Skeletal muscle cell (primary cell): ENCODE measurements around the gene PCDH9.

Experiments
- DNase-seq: peaks from one replicate; pipeline ENCODE4 v3.0.0-alpha.2; 2010; ENCODE audit warnings: low read depth
- H3K4me3 ChIP-seq: 2 replicates; pipeline ENCODE4 v1.5.1; 2011; ENCODE audit warnings: low read depth, mild to moderate bottlenecking, control low read depth, low read length, moderate library complexity

PCDH9 gene

DNA sequence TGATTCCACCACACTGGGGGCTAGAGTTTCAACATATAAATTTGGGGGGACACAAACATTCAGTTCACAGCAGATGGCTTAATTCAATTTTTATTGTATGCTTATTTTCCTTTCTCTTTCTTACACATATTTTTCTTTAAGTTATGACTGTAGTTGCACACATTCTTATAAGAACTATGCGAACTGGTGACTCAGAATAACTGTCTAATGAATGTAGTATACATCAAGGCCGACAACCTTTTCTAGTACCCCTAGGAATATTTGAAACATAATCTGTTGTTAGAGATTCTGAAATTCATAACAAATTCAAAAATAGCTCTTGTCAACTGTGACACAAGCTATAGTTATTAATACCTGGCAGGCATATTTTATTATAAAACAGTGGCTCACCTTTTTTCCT, 695.6 kb downstream of the PCDH9 start:
- H3K4me3 ChIP-seq: no peak overlapping the region

DNA sequence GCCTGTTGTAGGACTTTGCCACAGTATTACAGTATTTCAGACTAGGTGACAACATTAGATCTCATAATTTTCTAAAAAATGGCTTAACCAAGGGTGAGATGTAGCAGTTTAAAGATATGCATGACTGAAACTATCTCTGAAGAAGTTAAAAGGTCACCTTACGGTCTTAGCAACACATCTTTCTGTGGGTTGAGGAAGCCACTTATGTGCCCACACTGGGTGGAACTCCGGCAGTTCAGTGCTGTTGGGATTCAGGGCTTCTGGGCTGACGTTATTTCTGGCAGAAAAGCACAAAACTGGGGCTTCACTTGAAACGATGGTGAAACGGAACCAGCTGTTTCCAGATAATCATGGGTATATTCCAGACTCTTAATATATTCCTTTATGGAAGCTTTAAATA, 697.3 kb downstream of the PCDH9 start:
- H3K4me3 ChIP-seq: no peak overlapping the region
- DNase-seq: no peak

More for the DNA sequence above, 695.6 kb downstream of the PCDH9 start:
- DNase-seq: no peak

DNA sequence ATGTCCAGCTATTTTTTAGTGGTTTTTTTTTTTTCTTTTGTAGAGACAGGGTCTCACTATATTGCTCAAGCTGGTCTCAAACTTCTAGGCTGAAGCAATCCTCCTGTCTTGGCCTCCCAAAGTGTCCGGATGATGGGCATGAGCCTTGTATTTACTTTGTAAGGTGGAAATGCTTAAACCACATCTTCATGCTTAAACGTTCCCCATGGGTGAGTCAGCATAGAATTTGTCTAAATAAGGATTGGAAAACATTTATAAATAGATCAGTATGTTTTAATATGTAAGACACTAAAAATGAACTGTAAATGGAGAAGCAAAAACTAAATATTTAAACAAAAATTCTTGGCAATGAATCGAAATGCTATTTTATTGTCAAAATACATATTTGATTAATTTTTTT, 698.0 kb downstream of the PCDH9 start:
- no peak for DNase-seq
- H3K4me3 ChIP-seq: no peak overlapping the region

DNA sequence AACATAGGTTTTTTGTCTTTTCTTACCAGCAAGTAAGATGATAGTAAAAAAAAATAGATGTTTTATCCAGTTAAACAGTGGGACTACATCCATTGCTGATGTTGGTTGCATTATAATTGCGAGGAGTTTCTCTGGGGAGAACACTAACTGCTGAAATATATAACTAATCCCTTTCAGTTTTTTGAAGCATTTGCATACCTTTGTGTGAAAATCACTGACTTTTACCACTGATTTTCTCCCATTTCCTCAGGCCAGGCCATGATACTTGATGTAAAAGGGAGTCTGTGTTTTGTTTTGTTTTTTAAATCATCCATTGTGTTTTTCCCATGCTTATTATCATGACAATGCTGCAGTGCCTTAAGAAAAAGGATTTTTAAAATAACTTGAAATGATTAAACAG, 699.5 kb downstream of the PCDH9 start:
- DNase-seq: no peak
- no peak overlapping the region for H3K4me3 ChIP-seq

DNA sequence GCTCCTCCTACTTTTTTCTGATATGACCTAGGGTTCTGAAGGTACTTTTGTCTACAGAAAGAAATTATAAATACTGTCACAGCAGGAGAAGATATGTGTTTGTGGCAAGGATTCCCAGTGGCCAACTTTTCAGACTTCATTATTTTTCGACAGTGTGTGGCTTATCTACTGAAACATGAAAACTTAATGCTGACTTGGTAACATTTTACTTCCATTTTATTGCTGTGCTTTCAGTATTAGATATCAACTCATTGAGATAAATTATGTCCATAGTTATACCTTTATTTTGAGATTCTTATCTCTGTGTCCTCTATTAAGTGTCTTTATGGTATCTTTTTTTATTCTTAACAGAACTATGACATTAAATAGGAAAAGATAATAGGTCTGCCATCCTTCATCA, 700.0 kb downstream of the PCDH9 start:
- no peak for DNase-seq
- H3K4me3 ChIP-seq: no peak overlapping the region

DNA sequence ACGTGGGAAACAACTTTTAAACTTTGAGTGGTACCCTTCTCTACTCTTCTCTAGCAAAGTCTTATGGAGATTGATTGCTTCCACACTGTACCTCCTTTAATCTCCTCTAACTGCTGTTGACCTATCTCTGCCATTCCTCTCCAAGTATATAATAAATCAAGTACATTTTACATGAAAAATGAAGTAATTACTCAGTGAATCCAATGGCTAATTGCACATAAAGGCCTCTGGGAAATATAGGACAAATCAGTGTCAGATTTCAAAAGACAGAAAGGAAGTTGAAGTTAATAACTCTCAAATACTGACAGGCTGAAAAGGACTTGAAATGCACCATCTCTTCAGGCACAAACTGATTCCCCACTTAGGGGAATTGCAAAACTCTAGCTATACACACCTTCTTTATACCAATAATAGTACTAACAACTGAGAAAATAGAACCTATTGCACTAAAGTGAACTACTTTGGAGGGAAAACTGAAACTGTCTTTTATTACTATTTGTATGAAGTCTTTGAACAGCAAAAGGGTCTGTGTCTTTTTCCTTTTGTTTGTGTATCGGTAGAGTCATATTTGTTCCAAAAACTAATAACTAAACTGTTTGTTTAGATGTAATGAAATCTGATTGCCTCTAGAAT, 701.1 kb downstream of the PCDH9 start:
- DNase-seq: no peak
- no peak overlapping the region for H3K4me3 ChIP-seq

DNA sequence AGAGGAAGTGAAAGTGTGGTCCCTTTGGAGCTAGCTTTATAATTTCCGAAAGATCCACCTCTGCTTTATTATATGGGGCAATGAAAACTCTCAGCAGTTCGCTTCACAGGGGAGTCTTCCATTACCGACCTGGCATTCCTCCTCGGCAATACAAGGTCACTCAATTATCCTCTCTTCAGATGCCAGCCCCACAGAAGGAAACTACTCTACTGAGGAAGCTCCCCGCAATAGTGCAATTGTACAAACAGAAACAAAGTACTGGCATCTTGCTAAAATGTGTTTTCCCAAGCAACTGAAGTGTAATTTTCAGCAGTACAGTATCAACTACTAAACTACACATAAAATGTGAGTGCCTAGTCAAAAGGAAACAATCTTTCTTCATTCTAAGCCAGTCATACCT, 702.0 kb downstream of the PCDH9 start:
- no peak for DNase-seq
- no peak overlapping the region for H3K4me3 ChIP-seq

DNA sequence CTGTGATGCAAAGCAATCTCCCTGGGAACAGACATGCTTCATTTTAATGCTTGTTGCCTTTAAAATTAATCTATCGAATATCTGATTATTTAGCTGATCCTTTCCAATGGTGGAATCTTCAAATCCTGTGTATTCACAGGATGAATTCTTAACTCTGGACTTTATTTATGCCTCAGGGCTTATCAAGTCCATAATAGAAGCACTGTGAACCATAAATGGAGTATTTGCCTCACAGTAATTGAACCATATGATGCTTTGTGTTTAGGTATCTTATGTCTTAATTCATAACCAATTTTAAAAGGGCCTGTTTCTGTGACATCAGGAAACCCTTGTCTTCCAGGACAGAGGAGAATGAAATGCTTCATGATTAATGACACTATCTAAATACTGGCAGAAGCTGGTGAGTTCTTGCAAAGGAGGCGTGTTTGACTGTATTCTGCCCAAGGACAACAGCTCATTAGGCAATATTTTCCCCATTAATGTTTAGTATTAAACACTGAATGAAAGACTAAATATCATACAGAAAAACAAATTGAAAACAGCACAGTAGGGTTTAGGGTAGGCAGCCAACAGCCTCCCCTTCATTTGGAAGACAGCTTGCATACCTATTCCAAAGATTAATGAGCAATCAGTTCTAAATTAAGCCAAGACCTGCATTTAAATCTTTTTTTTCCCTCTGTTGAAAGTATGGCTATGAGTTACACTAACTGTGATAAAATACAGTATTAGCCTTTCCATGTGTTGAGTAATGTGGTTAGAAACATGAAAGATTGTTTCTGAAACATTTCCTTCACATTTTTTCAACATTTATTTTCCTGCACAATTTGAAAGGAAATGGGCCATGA, 709.4 kb downstream of the PCDH9 start:
- H3K4me3 ChIP-seq: no peak overlapping the region
- DNase-seq: no peak

DNA sequence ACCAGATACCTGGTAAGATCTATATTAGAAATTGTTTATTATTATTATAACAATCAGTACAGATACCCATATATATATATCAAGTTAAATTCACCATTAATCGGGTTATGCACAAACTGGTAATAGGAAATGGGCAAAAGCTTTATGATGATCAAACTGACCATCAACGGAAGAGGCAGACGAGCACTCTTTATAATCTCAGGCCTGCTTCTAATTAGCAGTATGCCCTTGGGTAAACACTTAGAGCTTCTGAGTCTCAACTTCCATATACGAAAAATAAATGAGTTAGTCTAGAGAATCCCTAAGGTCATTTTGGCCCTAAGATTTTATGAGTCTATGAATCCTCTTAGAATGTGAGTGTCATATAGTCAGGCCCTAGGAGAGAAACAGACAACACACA, 710.9 kb downstream of the PCDH9 start:
- H3K4me3 ChIP-seq: no peak overlapping the region
- no peak for DNase-seq

DNA sequence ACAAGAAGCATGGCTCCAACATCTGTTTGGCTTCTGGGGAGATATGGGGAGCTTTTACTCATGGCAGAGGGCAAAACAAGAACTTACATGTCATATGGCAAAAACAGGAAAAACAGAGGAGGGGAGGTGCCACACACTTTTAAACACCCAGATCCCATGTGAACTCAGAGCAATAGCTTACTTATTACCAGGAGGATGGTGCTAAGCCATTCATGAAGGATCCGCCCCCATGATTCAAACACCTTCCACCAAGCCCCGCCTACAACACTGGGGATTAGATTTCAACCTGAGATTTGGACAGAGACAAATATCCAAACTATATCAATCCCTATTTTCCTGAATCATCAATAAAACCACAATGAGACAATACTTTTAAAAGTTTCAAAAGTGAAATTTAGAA, 712.1 kb downstream of the PCDH9 start:
- no peak for DNase-seq
- no peak overlapping the region for H3K4me3 ChIP-seq

DNA sequence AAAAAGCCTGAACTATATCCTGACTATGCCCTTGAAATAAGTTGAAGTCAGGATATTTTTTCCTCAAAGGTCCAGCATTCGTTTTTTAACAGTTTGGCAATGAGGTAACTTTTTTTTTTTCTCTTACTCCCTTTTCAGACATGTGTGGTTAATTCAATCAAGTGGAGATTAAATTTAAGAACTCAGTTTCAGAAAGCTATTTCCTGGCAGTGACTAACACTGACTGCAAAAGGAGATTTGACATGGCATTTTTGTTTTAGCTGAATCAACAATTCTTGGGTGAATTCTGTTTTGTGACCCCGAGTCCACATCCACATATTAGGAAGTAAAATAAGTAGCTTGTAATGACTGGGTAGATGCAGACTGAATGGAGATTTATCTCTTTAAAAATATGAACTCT, 716.4 kb downstream of the PCDH9 start:
- no peak for DNase-seq
- H3K4me3 ChIP-seq: no peak overlapping the region

DNA sequence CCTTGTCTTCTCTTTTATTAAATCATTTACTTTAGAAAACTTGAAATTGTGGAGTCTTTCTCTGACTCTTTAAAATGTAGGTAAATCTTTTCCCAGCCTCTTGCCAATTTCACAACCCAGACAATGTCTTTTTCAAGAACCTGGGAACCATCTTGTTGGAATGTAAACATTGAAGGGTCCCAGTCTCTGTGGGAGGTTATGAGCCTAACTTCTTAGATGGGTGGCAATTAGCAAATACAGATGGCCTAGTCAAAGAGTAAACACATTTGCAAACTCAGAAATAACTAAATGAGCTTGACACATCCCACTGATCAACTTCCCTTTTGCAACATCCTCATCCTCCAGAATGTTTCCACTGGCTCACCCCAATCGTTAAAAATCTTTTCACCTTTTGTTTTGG, 721.0 kb downstream of the PCDH9 start:
- no peak overlapping the region for H3K4me3 ChIP-seq
- DNase-seq: no peak

DNA sequence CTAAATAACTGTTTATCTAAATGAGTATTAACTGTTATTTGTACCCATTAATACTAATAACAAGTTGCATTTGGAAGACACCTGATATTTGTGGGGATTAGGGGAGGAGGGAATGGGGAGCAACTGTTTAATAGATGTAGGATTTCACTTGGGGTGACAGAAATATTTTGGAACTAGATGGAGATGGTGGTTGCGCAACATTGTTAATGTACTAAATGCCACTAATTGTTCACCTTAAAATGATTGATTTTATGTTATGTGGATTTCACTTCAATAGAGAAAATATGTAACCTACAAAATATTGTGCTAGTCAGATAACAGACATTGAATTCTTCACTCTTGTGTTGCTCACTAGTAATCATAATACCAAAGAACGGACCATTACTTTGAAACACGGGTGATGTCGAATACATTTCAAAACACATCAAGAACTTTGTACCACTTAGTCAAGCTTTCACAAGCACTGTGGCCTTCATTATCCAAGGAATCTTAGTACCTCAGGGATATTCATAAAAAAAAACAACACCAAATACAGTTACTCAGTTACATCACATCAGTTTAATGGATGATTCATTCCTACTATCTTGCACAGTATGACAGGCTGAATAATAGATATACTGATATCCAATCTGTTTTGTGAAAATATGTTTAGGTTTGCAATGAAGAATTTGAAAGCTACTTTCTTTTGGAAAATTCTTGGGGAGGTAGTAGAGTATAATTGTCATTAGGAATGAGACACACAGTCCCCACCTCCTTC, 721.8 kb downstream of the PCDH9 start:
- no peak overlapping the region for H3K4me3 ChIP-seq
- DNase-seq: no peak

DNA sequence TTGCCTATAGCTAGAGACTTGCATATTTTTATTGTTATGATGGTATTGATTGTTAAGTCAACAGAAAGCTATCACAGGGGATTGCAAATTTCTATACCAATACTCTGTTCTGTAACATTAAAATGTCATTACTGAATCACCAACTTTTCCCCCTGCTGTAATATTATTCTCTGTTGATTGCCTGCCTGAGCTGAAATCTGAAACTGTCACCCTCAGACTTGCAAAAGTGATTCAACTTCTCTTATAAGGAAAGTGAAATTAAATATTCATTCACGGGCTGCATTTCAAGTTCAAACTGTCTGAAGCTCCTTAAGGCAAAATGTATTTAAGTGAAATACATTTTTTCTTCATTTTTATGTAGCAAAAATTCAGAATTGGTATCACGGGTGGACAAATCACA, 723.2 kb downstream of the PCDH9 start:
- H3K4me3 ChIP-seq: no peak overlapping the region
- DNase-seq: no peak

DNA sequence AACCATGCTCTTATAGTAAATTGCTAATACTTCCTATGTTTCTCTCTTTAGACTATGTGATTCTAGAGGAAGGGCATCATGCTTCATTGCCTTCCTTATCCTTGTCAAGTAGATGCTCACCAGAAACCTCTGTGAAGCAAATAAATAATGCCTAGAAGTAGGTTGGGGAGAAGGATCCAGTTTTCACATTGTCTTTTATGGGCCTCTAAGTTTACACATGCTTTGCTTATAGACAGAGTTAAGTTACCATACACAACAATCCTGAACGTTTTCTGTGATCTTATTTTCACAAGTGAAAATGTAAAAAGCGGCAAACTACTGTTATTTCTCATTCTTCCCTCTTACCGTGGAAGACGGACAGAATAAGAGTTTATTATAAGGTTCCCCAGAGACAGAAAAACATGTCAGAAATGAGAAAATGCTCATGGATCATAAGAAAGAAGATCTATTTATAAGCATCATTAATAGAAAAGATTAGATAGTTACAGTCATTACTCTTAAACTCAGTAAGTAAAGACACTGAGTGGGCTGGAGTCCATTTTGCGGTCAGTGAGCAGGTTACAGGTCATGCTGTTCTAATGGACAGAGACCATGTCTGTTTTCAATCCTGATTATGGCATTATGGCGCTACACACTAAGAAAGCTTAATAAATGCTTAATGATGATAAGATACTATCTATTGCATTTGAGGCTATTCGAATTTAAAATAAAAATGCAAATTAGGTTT, 723.9 kb downstream of the PCDH9 start:
- DNase-seq: no peak
- H3K4me3 ChIP-seq: no peak overlapping the region

DNA sequence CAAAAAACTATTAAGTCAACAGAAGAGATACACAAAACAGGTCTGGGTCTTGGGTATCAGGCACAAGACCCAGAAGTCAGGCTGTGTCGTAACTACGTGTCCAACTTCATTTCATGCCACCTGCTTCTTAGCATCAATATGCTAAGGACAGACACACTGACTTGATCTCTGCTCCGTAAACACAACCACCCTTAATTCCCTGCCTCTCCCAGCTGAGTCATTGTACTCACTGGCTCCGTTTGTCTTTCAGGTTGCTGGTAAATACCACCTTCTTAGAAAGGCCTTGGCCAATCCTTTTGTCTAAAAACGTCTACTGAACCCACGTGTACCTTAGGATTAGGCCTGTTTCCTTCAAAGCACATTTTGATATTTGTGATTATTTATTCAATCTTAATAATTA, 726.2 kb downstream of the PCDH9 start:
- no peak for DNase-seq
- no peak overlapping the region for H3K4me3 ChIP-seq

DNA sequence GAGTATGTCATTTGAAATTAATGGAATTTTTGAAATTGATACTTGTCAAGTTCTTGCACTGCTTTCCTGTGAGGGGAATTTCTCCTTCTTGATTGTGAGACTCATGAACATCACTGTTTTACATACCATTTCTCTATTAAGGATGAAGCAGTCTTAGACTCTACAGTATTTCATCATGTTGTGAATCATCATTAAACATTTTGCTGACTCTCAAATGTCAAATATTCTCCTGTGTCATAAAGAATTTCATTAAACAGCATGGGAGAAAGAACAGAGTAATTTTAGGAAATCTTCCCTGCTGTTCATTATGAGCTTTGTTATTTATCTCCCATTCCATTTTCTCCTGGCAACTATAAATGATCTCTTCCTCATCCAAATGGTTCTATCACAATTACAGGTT, 729.0 kb downstream of the PCDH9 start:
- peak; percentile 49 for DNase-seq
- H3K4me3 ChIP-seq: no peak overlapping the region

DNA sequence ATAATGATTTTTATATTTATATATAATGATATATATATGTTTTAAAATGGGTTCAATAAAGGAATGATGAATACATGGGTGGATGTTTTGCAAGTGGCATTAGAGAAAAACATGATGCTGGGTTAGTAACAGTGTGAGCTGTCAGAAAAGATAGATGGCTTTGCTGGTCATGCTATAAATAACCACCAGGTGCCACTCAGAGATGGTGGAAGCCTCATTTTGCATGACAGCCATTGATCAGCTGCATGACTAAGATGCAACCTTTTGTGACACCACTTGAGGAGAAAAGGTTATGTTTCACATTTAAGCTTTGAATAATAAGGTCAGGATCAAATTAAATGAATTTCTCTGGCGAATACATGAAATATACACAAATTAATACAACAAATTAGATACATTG, 737.7 kb downstream of the PCDH9 start:
- no peak for DNase-seq
- no peak overlapping the region for H3K4me3 ChIP-seq

DNA sequence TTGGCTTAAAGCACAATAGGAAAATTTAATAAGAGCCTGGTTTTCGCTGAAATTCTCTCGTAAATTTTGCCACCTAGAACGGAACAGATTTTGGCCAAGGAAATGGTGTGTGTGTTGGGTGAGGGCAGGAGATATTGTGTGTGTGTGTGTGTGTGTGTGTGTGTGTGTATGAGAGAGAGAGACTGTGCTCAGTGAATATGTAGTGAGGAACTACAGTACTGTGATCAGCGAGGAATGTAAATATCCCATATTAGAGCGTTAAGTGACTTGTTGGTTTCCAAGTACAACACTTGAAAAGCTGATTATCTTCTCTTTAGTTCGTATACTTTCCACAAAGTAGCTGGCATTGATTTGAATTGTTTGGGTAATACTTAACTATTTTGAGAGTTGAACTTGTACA, 738.9 kb downstream of the PCDH9 start:
- no peak for DNase-seq
- no peak overlapping the region for H3K4me3 ChIP-seq

DNA sequence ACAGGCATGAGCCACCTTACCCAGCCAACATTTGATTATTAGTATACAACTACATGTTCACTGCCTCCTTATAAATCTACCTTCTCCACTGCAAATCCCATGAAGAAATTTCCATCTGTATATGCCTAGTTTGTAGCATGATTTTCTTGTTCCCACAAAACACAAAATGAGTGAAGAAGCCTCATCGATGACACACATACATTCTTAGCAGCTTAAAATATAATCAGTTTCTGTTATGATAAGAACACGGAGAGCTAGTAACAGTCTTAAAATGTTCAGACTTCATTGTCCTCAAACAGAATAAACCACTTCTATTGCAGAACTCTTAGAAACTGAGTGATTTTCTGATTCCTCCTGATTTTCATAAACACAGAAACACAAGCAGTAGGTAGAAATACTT, 740.5 kb downstream of the PCDH9 start:
- no peak for DNase-seq

More for the DNA sequence above, 740.5 kb downstream of the PCDH9 start:
- no peak overlapping the region for H3K4me3 ChIP-seq
